GM18499 (cell line): Measurements from ENCODE around the gene EFNB3.

Source experiments
- ATAC-seq: cut with Tn5 transposase; IDR thresholded peaks from one replicate; pipeline ENCODE4 v1.9.1; 2021; ENCODE audit warnings: moderate number of reproducible peaks; ENCODE audit not compliant: insufficient read depth, unreplicated experiment

The EFNB3 gene

DNA sequence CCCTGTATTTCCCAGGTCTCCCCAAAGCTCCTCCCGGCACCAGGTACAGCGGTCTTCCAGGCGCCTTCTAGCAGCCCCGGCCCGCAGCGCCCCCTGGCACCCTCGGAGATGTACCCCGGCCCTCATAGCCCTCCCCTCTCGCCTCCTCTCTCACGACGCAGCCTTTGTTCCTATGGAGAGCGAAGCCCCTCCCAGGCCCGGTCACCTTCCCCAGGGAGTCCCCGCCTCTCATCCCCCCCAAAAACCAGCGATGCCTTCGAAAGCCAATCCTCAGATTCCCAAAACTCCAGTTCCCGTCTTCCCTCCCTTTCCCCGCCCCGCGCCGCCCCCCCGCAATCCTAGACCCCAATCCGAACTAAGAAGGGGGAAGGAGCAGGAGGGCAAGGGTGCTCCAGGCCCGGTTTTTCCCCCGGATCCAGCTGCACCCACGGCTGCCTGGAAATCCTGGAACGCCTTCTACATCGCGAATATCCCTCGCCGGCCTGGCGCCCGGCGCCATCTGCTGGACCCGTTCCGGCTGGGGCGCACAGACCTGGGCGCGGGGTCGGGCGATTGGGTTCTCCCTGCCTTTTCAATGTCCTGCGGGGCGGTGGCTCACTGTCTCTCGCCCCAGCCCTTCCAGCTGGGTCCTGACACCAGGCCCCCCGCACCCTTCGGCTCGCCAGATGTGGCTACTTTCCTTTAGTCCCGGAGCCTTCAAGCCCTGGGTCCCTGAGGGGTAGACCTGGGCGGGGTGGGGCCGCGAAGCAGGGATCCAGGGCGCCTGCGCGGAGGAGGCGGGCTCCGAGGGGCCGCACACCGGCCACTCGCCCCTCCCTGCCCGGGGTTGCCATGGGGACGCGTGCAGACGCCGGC, 12.1 kb downstream of the EFNB3 start, which contains the start of gene DNAH2:
DNAH2 (plus strand) TSS at position 844 of the 855 bp plus-strand sequence. CDS start 1,991 bp downstream, outside the sequence.
- ATAC-seq: no peak

DNA sequence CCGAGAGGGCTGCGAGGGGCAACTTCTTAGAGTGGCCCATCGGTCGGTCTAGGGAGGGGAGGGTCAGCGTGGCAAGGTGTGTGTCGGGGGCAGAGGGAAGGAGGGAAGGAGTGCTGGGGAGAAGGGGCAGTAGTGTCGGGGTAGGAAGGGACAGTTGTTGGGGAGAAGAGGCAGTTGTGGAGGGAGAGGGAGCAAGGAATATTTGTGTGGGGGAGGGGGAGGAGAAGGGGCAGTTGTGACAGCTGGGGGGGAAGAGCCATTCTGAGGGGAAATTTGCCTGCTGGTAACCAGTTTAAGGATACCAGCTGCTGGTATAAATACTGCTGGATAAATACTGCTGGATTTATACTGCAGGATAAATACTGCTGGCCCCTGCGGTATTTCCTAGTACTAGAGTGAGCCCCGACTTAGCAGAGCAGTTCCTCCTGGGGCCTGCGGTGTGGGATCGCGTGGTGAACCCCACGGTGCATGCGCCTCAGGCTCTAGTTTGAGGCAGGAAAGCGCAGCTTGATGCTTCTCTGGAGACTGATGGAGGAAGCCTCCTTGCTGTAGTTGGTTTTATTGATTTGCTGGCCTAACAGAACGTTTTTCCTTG, 12.9 kb downstream of the EFNB3 start:
- no peak for ATAC-seq

DNA sequence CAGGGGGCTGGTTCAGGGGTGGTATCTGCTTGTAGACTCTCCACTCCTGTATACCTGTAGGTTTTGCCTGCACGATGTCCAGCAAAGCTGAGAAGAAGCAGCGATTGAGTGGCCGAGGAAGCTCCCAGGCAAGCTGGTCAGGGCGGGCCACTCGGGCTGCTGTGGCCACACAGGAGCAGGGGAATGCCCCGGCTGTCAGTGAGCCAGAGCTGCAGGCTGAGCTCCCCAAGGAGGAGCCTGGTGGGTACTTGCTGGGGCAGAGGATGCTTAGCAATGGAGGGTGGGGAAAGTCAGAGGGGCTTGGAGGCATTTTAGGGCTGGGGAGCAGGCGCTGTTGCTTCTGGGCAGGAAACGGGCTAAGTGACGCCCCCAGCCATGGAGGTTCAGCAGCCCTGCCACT, 14.7 kb downstream of the EFNB3 start:
- ATAC-seq: no peak

DNA sequence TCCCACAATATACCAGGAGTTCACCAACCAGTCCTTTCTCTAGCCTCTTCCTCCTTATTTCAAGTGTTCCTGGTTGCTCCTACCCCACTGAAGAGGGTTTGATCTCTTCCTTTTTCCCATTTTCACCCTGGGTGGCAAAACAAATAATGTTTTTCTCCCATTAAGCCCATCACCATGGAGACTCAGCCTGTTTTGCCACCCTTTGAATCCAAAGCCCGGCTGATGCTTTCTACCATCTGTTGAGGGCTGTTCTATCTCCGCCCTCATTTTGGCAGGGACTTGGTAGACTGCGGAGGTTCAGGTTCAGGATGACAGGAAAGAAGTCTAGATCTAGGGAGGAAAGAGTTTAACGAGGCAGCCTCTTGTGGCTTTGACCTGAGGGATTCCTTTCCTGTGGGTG, 15.1 kb downstream of the EFNB3 start:
- ATAC-seq: no peak

DNA sequence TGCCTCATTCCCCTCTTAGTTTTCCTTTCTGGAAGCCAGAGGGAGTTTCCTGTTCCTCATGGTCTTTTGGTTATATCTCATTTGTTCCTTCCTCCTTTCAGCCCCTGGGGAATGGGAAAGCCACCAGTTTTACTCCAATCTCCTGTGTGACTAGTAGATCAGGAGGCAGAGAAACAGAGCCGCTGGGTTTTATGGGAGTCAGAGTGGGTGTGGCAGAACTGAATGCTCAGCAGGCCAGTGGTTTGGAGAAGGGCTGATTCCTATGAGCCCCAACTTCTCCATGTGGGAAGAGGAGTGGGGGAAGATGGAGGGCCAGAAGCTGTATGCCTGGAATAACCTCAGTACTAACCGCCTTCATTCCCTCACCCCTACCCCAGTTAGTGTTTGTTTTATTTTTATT, 16.6 kb downstream of the EFNB3 start:
- ATAC-seq: no peak

DNA sequence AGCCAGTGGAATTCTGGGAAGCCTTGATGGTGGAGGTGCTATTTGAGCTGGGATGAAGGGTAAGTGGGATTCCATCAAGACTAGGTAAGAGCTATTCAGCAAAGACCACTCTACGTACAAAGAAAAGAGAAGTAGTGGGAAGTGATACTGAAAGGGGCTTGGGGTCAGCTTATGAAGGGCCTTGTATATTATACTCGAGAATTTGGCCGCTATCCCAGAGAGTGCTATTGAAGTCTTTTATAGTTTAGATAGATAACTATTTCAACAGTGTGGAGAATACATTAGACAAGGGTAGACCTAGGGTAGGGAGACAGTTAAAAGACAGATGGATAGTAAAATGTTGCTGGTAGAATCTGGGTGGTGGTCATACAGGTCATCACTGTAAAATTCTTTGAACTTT, 22.9 kb downstream of the EFNB3 start:
- no peak for ATAC-seq

DNA sequence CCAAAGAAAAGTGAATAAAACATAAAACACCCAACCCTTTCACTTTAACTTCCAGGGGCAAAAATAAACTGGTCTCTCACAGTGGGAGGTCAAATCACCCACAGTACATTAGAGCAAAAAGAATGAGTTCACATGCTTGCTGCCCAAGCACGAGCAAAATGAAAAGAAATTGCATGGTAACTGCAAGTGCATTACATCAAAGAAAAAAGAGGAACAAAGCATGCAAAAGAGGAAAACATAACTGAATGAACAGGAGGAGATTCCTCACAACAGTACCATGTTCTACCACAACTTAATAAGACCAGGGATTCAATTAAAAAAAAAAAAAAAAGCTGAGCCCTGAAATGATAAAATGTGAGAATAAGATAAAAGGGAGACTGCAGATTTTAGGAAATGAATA, 24.8 kb downstream of the EFNB3 start:
- ATAC-seq: no peak

DNA sequence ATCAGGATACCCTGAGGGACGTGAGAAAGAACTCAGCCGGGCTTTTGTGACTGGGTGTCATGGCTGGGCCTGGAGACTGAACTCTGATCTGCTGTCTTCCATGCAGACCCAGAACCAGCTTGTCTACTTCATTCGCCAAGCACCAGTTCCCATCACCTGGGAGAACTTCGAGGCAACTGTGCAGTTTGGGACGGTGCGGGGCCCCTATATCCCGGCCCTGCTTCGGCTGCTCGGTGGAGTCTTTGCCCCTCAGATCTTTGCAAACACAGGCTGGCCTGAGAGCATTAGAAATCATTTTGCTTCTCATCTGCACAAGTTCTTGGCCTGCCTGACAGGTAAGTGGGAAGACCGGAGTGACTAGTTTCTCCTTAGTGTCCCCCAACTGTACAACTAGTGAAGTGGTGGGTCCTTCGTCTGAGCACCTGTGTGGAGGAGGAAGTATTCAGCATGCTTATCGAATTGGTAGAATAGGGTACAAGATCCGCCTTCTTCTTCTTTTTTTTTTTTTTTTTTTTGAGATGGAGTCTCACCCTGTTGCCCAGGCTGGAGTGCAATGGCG, 28.1 kb downstream of the EFNB3 start:
- no peak for ATAC-seq

DNA sequence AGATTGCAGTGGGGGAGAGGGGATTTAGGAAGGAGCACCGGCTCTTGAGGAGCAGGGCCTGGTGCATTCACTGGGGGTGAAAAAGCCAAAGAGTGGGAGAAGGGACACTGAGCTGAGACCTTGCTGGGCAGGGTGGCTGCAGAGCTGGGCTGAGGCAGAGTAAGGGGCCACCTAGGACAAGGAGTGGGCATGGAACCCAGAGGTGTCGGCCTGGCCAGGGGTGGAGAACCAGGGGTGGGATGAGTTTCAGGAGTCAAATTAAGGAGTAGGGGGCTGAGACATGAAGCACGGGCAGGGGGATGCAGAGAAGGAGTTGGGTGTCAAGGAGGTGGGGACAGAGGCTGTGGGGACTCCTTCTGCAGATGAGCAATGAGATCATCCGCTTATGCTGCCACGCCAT, 32.6 kb downstream of the EFNB3 start:
- ATAC-seq: no peak

DNA sequence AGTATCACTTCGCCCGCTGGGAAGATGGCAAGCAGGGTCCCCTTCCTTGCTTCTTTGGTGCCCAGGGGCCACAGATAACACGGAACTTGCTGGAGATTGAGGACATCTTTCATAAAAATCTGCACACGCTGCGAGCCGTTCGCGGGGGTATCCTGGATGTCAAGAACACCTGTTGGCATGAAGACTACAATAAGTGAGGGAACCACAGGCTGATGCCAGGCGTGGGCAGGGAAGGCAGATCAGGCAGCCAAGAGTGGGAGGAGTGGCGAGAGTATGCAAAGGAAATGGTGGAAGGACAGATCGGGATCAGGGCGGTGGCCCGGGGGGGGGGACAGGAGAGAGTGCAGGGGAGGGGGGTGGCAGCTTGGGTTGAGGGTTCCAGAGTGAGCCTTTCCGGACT, 34.7 kb downstream of the EFNB3 start:
- no peak for ATAC-seq

DNA sequence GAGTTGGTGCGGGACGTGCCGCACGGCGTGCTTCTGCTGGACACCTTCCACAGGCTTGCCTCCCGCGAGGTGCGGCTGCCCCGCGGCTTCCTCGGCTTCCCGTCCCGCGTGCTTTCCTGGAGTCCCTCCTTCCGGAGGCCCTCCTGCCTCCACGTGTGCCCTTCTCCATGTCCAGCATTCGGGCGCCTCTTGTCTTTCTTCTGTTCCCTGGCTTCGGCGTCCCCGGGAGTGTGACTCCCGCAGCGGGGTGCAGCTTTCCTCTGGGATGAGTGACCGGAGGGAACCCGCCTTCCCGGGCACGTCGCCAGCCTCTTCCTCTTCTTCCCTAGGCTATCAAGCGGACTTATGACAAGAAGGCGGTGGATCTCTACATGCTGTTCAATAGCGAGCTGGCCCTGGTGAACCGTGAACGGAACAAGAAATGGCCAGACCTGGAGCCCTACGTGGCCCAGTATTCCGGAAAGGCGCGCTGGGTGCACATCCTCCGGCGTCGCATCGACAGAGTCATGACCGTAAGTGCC, 35.5 kb downstream of the EFNB3 start:
- no peak for ATAC-seq

DNA sequence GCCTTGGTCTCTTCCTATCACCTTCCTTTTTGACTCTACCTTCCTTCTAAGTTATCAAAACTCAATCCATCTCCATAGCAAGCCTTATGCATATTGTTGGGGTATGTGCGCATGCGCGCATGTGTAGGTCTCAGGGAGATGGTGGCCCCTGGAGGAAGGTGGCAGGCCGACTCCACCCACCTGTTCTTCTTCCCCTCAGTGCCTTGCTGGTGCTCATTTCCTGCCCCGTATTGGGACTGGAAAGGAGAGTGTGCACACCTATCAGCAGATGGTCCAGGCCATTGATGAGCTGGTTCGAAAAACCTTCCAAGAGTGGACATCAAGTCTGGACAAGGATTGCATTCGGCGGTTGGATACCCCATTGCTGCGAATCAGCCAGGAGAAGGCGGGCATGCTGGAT, 37.7 kb downstream of the EFNB3 start:
- no peak for ATAC-seq

DNA sequence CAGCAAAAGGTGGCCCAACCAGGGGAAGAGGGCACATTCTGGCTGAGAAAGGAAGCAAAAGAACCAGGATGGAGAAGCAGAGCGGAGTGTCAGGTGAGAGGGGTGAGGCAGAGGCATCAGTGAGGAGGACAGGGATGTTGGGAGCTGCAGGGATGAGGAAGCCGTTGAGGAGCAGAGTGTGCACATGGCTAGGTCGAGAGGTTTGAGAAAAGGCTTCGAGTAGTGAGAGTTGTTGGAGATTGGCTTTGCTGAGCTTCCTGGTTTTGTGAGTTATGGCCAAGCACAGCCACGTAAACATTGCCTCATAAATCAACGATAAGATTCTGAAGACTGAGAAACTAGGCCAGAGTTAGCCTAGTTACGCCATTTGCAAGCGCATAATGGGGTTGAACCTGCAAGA, 39.4 kb downstream of the EFNB3 start:
- ATAC-seq: no peak

DNA sequence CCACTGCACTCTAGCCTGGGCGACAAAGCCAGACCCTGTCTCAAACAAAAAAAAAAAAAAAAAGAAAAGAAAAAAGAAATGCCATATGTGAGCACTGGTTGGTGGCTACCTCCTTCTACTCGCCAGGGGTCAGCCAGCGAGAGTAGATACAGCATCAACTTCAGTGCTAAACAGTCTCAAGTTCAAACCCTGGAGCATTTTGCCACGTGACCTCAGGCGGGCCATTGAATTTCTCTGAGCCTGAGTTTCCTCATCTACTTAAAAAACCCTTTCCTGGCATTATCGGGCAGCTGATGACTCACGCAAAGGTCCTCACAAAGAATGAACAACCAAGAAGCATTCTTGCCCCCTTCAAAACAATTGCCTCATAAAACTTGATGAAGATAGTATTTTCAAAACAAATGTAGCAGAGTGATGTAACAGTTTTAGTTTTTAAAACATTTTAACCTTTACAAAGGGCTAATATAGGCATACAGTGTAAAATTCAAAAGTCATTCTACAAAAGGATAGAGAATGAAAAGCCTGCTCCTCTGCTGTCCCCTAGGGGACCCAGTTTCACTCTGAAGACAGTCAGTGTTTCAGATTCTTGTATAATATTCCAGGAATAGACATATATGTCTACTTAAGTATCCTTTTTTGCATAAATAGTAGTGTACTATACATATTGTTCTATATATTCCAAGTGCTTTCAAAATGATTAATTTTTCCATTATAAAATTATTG, 40.9 kb downstream of the EFNB3 start:
- no peak for ATAC-seq

DNA sequence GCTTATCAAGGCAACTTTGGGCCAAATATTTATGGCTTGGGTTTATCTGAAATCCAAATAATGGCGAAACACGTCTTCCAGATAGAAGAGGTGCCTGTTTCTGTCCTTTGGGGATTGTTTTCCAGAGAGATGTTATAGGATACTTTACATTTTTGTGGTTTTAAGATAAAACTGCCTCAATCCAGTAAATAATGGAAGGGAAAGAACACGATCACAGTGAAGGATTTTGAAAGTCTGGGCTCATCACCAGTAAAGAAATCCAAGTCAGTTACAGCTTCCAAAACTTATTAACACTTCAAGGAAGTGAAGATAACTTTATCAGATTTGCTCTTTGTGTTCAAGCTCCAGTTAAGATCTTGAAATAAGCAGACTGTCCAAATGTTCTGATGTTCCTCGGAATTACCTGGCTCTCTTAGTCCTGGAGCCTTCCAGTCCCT, 42.7 kb downstream of the EFNB3 start:
- no peak for ATAC-seq

DNA sequence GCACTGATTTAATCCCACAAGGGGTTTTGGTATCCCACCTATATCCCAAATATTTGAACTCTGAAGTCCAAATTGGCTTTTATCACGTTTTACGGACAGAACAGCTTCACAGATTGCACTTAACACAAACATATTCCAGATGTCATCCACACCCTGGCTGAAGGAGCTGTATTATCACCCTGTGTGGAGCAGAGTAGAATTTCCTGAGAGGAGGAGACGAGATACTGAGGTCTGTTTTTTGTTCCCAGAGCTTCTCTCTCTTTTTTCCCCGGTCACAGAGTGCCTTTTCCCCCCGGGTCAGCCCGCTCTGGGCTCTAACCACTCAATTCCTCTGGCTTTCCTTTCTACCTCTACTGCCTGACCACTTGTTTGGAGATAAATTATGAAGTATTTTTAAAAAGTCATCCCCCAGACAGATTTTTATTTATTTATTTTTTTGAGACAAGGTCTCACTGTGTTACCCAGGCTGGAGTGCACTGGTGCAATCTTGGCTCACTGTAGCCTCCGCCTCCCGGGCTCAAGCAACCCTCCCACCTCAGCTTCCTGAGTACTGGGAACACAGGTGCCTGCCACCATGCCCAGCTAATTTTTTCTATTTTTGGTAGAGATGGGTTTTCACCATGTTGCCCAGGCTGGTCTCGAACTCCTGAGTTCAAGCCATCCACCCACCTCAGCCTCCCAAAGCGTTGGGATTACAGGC, 43.2 kb downstream of the EFNB3 start:
- no peak for ATAC-seq

DNA sequence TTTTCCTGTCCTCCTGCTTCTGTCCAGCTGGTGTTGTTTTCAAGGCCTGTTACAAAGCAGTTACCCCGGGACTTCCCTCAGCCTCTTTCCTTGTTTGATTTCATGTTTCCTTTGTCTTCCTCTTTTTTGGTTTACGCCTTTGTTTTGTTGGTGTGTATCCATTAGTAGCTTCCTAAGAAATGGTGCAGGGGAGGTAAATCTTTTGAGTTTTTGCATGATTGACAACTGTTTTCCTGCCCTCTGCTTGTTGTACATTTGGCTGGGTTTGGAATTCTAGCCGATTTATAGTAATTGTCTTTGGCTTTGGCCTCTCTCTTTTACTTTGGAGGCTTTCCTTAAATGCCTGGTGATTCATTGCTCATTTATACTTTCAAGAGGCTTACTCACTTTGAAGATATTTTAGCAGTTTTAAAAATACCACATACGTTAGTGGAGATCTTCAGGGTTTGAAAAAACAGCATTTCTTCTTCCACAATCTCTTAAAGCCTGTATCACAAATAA, 45.4 kb downstream of the EFNB3 start:
- no peak for ATAC-seq

DNA sequence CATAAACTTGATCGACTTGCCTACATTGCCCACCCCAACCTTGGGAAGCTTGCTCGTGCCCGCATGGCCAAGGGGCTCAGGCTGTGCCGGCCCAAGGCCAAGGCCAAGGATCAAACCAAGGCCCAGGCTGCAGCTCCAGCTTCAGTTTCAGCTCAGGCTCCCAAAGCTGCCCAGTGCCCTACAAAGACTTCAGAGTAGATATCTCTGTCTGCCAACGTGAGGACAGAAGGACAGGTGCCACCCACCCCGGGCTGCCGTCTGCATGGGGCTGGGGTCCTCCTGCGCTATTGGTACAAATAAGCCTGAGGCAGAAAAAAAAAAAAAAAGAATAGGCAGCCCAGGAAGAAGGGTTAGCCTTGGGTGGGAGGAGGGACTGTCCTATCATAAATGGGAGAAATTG, 49.7 kb downstream of the EFNB3 start:
- ATAC-seq: no peak

DNA sequence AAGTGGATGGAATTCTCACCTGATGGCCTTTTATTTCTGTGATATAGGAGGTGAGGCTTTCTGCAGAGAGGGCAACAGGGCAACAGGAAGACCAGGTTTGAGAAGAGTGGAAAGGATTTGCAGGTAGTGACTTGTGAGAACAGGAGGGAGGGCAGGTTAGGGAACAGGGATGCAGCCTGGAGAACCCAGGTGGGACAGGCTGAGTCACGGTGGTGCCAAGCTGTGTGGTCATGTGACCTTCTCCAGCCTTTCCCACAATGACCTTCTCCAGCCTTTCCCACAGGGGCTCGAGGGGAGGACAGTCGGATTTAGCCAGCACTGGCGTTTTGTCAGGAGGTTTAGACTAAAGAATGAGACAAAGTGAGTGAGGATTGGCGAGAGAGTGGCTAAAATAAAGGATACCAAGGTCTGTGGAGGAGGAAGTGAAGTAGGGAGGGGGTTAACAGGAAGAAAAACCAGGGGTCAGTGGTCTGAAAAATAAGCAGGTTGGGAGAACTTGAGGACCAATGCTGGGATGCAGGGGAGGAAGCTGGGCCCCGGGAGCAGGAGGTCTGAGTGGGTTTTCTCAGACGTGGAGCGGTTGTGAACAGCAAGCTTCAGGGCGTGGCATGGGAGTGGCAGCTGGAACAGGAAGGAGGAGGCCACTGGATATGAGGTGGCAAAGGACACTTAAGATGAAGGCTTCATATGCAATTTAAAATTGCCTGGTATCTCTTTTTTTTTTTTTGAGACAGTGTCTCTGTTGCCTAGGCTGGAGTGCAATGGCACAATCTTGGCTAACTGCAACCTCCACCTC, 50.3 kb downstream of the EFNB3 start:
- no peak for ATAC-seq
